ENCODE results near the gene SINHCAF. TPM values are rescaled to one million over a fixed set of nuclear protein-coding genes. Genes with fewer than 3 reads are reported as not detected.
A peak's percentile ranks its signal among the peaks of the same experiment; 100 is the strongest.

The SINHCAF gene
- total and polyA plus RNA-seq, 9 of the 15 experiments (the other 6 are each of a cell fraction or from before 2014, with no cell fraction given): 73.2 to 185 (median 110) TPM

DNA sequence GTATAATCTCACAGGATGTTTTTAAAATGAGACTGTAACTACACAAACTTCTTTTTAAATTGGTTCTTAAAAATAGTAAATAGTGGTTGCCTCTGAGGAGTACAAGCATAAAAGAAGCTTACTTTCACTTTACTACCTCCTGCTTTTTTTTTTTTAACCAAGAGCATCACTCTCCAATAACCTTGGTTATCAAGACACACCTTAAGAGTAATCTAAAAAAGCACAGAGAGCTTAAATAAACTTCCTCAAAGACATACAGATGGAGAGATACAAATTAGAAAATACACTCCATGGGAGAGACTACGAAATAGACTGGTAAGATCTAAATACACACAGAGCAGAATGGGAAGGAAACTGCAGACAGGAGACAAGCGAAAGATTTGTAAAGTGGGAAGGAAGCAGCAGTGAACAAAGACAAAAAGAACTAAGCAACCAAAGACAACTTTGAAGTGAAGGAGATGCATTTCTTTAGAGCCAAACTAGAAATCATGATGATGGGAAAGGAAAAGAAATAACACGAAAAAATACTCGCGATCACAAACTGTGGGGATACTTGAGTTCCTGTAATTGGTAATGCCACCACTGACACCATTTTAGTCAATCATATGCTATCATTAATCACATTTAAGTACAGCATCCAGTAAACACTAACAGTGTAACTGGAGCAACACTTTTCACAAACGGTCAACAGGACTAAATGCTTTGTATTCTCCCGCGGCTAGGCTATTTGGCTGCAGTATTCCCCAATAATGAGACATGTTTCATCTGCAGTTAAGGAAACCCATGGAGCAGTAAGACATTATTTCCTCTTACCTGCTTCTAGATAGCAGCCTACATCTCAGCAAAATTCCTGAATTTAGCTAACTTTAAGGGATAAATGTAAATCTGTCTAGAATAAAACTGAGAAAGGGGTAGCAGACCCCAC is 8.2 kb downstream of the SINHCAF start (continued):
- TF ChIP-seq, protein P1, sequence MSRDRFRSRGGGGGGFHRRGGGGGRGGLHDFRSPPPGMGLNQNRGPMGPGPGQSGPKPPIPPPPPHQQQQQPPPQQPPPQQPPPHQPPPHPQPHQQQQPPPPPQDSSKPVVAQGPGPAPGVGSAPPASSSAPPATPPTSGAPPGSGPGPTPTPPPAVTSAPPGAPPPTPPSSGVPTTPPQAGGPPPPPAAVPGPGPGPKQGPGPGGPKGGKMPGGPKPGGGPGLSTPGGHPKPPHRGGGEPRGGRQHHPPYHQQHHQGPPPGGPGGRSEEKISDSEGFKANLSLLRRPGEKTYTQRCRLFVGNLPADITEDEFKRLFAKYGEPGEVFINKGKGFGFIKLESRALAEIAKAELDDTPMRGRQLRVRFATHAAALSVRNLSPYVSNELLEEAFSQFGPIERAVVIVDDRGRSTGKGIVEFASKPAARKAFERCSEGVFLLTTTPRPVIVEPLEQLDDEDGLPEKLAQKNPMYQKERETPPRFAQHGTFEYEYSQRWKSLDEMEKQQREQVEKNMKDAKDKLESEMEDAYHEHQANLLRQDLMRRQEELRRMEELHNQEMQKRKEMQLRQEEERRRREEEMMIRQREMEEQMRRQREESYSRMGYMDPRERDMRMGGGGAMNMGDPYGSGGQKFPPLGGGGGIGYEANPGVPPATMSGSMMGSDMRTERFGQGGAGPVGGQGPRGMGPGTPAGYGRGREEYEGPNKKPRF (IDR thresholded peaks at IDR 0.05; ENCODE audit: low read depth, low read length): no peak
- TF ChIP-seq, protein P2, sequence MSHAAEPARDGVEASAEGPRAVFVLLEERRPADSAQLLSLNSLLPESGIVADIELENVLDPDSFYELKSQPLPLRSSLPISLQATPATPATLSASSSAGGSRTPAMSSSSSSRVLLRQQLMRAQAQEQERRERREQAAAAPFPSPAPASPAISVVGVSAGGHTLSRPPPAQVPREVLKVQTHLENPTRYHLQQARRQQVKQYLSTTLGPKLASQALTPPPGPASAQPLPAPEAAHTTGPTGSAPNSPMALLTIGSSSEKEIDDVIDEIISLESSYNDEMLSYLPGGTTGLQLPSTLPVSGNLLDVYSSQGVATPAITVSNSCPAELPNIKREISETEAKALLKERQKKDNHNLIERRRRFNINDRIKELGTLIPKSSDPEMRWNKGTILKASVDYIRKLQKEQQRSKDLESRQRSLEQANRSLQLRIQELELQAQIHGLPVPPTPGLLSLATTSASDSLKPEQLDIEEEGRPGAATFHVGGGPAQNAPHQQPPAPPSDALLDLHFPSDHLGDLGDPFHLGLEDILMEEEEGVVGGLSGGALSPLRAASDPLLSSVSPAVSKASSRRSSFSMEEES (CRISPR knock-in tag; IDR thresholded peaks at IDR 0.05): no peak
- TF ChIP-seq, protein P3, sequence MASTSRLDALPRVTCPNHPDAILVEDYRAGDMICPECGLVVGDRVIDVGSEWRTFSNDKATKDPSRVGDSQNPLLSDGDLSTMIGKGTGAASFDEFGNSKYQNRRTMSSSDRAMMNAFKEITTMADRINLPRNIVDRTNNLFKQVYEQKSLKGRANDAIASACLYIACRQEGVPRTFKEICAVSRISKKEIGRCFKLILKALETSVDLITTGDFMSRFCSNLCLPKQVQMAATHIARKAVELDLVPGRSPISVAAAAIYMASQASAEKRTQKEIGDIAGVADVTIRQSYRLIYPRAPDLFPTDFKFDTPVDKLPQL (IDR thresholded peaks at IDR 0.05; ENCODE audit: extremely low read depth, insufficient read length): no peak
- TF ChIP-seq MEIS2 (IDR thresholded peaks at IDR 0.05; ENCODE audit: partially characterized antibody): peak; percentile 4
- 0 out of 2 replicates have a peak, but pooled peaks have one; percentile 34 for TF ChIP-seq HDAC2 (IDR thresholded peaks at IDR 0.05)
- no peak for TF ChIP-seq MCM3 (IDR thresholded peaks at IDR 0.05)
- TF ChIP-seq CTBP1 (IDR thresholded peaks at IDR 0.05; ENCODE audit: borderline replicate concordance): 0 out of 2 replicates have a peak, but pooled peaks have one; percentile 16
- TF ChIP-seq HDAC1 (IDR thresholded peaks at IDR 0.05): 0 out of 4 replicates have a peak, but pooled peaks of 1 of the 2 experiments have one; percentile 38
- no peak for TF ChIP-seq HNRNPL (IDR thresholded peaks at IDR 0.05; ENCODE audit: low read depth, low read length)
- no peak for TF ChIP-seq SRSF1 (IDR thresholded peaks at IDR 0.05; ENCODE audit: low read depth, low read length)
- no peak for TF ChIP-seq NCOA2 (IDR thresholded peaks at IDR 0.05; ENCODE audit: partially characterized antibody in 2 of 2)
- TF ChIP-seq ARID1B (IDR thresholded peaks at IDR 0.05): peak; percentile 44
- TF ChIP-seq KLF13 (tag; IDR thresholded peaks at IDR 0.05; ENCODE audit: borderline replicate concordance, low read depth): no peak
- no peak for TF ChIP-seq SNRNP70 (optimal IDR thresholded peaks at IDR 0.05; ENCODE audit: low read depth, low read length)
- TF ChIP-seq MEF2D (tag; conservative IDR thresholded peaks at IDR 0.05; ENCODE audit: low read depth): no peak
- peak; percentile 24; the same call in 1 of the 2 replicates for TF ChIP-seq DPF2 (IDR thresholded peaks at IDR 0.05)
- peak; percentile 43; the same call in 1 of the 2 replicates for TF ChIP-seq CBFA2T3 (IDR thresholded peaks at IDR 0.05)

Data from K562 (cell line).